Neural cell (in vitro differentiated cells): ENCODE measurements around the gene RNASEL. TPM values are rescaled to one million over a fixed set of nuclear protein-coding genes. Genes with fewer than 3 reads are reported as not detected.

Experiments
- H2AFZ ChIP-seq: fragments of 200-600, 300-800 bp; sonication (generic), shearing (Covaris generic); 2 replicates; pipeline ENCODE4 v1.6.0; 2014; ENCODE audit warnings: low read depth, mild to moderate bottlenecking, antibody characterized with exemption, low read length, moderate library complexity
- H3F3A ChIP-seq: fragments of 200-600 bp; shearing (Covaris generic); 2 replicates; pipeline ENCODE4 v1.6.1; 2016; ENCODE audit warnings: mild to moderate bottlenecking, moderate library complexity, mixed read lengths, antibody characterized with exemption, low read length; ENCODE audit not compliant: insufficient read depth, poor library complexity, severe bottlenecking
- H3K27ac ChIP-seq: fragments of 200-600, 300-800 bp; sonication (generic), shearing (Covaris generic); 2 replicates; pipeline ENCODE4 v1.5.1; 2014; ENCODE audit warnings: mild to moderate bottlenecking, low read length, moderate library complexity
- H3K27me3 ChIP-seq: fragments of 300-800, 200-600 bp; sonication (generic), shearing (Covaris generic); 2 replicates; pipeline ENCODE4 v1.6.0; 2014; ENCODE audit warnings: mild to moderate bottlenecking, low read depth, low read length, moderate library complexity; ENCODE audit not compliant: insufficient read depth
- H3K36me3 ChIP-seq: fragments of 300-800, 200-600 bp; sonication (generic), shearing (Covaris generic); 2 replicates; pipeline ENCODE4 v1.5.1; 2014; ENCODE audit warnings: mild to moderate bottlenecking, antibody characterized with exemption, low read length, moderate library complexity; ENCODE audit not compliant: insufficient read depth
- H3K4me2 ChIP-seq: fragments of 300-800, 200-600 bp; sonication (generic), shearing (Covaris generic); 2 replicates; pipeline ENCODE4 v1.6.0; 2014; ENCODE audit warnings: mild to moderate bottlenecking, low read length
- H3K4me3 ChIP-seq: fragments of 300-800, 200-600 bp; sonication (generic), shearing (Covaris generic); 2 replicates; pipeline ENCODE4 v1.5.1; 2014; ENCODE audit warnings: mild to moderate bottlenecking, low read length, moderate library complexity
- H3K79me2 ChIP-seq: fragments of 200-600 bp; shearing (Covaris generic); replicated peaks from 2 replicates; pipeline ENCODE4 v1.6.0; 2014; ENCODE audit warnings: mild to moderate bottlenecking, low read length, moderate library complexity; ENCODE audit not compliant: insufficient read depth
- H3K9ac ChIP-seq: fragments of 300-800, 200-600 bp; sonication (generic), shearing (Covaris generic); 2 replicates; pipeline ENCODE4 v1.6.1; 2016; ENCODE audit warnings: mild to moderate bottlenecking, low read length, mixed read lengths
- H3K9me2 ChIP-seq: fragments of 200-600 bp; shearing (Covaris generic); 2 replicates; pipeline ENCODE4 v1.6.1; 2016; ENCODE audit warnings: mild to moderate bottlenecking, low read length, mixed read lengths; ENCODE audit not compliant: insufficient read depth
- H3K9me3 ChIP-seq: fragments of 200-600, 300-800 bp; sonication (generic), shearing (Covaris generic); 2 replicates; pipeline ENCODE4 v1.6.1; 2016; ENCODE audit warnings: mild to moderate bottlenecking, mixed run types, low read length, moderate library complexity, mixed read lengths
- H4K20me1 ChIP-seq: fragments of 200-600 bp; shearing (Covaris generic); 2 replicates; pipeline ENCODE4 v1.6.1; 2016; ENCODE audit warnings: mild to moderate bottlenecking, mixed run types; ENCODE audit not compliant: insufficient read depth
- CTCF ChIP-seq: fragments of 450-650 bp; IDR thresholded peaks from 2 replicates; pipeline ENCODE4 v1.5.1; 2014; ENCODE audit warnings: antibody characterized with exemption, mild to moderate bottlenecking, moderate library complexity; ENCODE audit not compliant: poor library complexity, severe bottlenecking
- EP300 ChIP-seq: fragments of 450-650 bp; conservative IDR thresholded peaks from 2 replicates; pipeline ENCODE4 v1.6.1; 2014; ENCODE audit warnings: antibody characterized with exemption, mild to moderate bottlenecking, moderate library complexity; ENCODE audit not compliant: poor library complexity, severe bottlenecking
- EZH2 ChIP-seq: fragments of 200-600, 300-800 bp; shearing (Covaris generic), sonication (generic); IDR thresholded peaks from 2 replicates; pipeline ENCODE4 v1.6.1; 2014; ENCODE audit warnings: antibody characterized with exemption, low read length, borderline replicate concordance, mild to moderate bottlenecking; ENCODE audit not compliant: insufficient read depth, poor library complexity, severe bottlenecking
- MXI1 ChIP-seq: fragments of 450-650 bp; conservative IDR thresholded peaks from 2 replicates; pipeline ENCODE4 v1.6.1; 2014; ENCODE audit warnings: antibody characterized with exemption, mild to moderate bottlenecking; ENCODE audit not compliant: poor library complexity, severe bottlenecking
- POLR2AphosphoS5 ChIP-seq: IDR thresholded peaks from 2 replicates; pipeline ENCODE4 v1.6.1; 2012
- RAD21 ChIP-seq: fragments of 450-650 bp; conservative IDR thresholded peaks from 2 replicates; pipeline ENCODE4 v1.6.1; 2014; ENCODE audit warnings: antibody characterized with exemption, mild to moderate bottlenecking, moderate library complexity
- REST ChIP-seq: IDR thresholded peaks from 2 replicates; pipeline ENCODE4 v1.6.1; 2012; ENCODE audit warnings: borderline replicate concordance
- SMC3 ChIP-seq: fragments of 450-650 bp; conservative IDR thresholded peaks from 2 replicates; pipeline ENCODE4 v1.6.1; 2014; ENCODE audit warnings: antibody characterized with exemption, mild to moderate bottlenecking, moderate library complexity; ENCODE audit not compliant: poor library complexity
- TAF1 ChIP-seq: IDR thresholded peaks from 2 replicates; pipeline ENCODE4 v1.6.1; 2012; ENCODE audit warnings: low read depth
- polyA plus RNA-seq: library from polyadenylated mRNA; depleted of rRNA; stranded (reverse); fragments of >200 nt; gene quantifications from 2 replicates; pipeline ENCODE4 v1.2.3, GENCODE V29; 2014

The RNASEL gene
- polyA plus RNA-seq, 1 donor from 2014 or later: 0.47 TPM

GRCh38 chr1:182626527-182626926 lies 37.5 kb upstream of the RNASEL start:
- Histone ChIP-seq H3K9me2 (no peaks in the 10 kb centered on the region), H3K79me2 (no peaks in the 10 kb centered on the region), H3K36me3 (no peaks in the 10 kb centered on the region), H4K20me1 (no peaks in the 10 kb centered on the region), H3K27me3 (no peaks in the 10 kb centered on the region), H3K27ac (no peak overlapping the region), H2AFZ (no peak overlapping the region), H3K9me3 (no peaks in the 10 kb centered on the region), H3F3A (no peaks in the 10 kb centered on the region), H3K4me3 (no peak overlapping the region), H3K4me2 (no peak overlapping the region), H3K9ac (no peak overlapping the region)
- no peak for TF ChIP-seq POLR2AphosphoS5
- TF ChIP-seq EP300: no peak
- no peak for TF ChIP-seq MXI1
- TF ChIP-seq SMC3: no peak
- no peak for TF ChIP-seq CTCF
- no peak for TF ChIP-seq RAD21
- TF ChIP-seq TAF1: no peak
- no peak for TF ChIP-seq REST
- no peak for TF ChIP-seq EZH2

- Histone ChIP-seq H3K9ac (no peak overlapping the region), H3K79me2 (no peaks in the 10 kb centered on the region), H3K36me3 (no peaks in the 10 kb centered on the region), H3K9me2 (no peaks in the 10 kb centered on the region), H3K4me2 (no peak overlapping the region), H3K4me3 (no peak overlapping the region), H3K9me3 (no peaks in the 10 kb centered on the region), H3F3A (no peaks in the 10 kb centered on the region), H3K27me3 (no peaks in the 10 kb centered on the region), H2AFZ (no peak overlapping the region), H4K20me1 (no peaks in the 10 kb centered on the region), H3K27ac (no peak overlapping the region)
- TF ChIP-seq MXI1 (no peak), TAF1 (no peak), CTCF (no peak), EP300 (no peak), RAD21 (no peak), POLR2AphosphoS5 (no peak), SMC3 (no peak), EZH2 (no peak)
Measured at GRCh38 chr1:182625719-182626504, 36.9 kb upstream of the RNASEL start.
